SK-N-DZ (cell line): Measurements from ENCODE around the gene CPEB1. TPM values are rescaled to one million over a fixed set of nuclear protein-coding genes. Genes with fewer than 3 reads are reported as not detected.

Source experiments
- DNase-seq: peaks from one replicate; pipeline ENCODE4 v3.0.0-alpha.2; 2015; ENCODE audit warnings: low spot score
- polyA plus RNA-seq, 2 experiments: library from polyadenylated mRNA; depleted of rRNA; stranded (reverse); fragments of >200 nt; gene quantifications; 2 replicates each; pipeline ENCODE4 v1.2.3, GENCODE V29; 2014

The CPEB1 gene
- 1.1 and 2.5 TPM in 2 replicates for polyA plus RNA-seq (2014; cell fraction: cytosol; rRNA removed)
- 2.7 and 3.1 TPM in 2 replicates for polyA plus RNA-seq (2014; cell fraction: nucleus; rRNA removed)

DNA sequence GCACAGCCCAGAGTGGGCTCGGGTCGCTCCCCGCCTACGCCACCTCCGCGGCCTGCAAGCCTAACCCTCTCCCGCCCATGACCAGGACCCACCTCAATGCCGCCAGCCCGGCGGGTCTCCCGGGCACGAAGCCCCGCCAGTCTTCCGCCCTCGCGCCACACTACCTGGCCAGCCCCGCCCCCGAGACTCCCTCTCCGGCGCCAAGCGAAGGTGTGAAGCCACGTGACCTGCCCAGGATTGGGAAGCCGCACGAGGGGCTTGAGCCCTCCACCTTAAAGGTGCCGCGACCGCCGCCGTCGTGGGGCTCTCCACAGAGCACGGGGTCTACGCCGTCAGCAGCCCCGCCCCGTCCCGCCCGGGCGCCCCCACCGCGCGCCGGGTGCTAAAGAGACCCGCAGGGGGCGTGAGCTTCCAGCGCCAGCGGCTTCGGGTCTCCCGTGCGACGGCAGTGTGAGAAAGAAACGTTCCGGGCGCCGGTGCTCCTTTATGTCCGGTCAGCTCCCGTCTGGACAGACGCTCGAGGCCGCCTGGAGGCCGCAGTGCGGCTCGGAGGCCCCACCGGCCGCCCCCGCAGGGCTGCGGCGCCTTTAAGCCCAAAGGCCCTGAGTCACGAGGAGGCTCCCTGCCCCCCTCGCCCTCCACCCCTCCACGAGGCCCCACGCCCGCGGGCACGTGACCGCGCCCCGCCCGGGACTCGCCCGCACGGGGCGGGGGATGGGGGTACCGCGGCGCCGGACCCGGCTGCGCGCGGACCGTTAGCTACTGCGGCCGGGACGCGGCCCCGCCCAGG, at the start of gene CPEB1:
Gene CPEB1, minus strand, starts transcription at position 319 of the 790 bp plus-strand sequence. CDS start 18,904 bp downstream, outside the sequence.
- peak; percentile 41 for DNase-seq

DNA sequence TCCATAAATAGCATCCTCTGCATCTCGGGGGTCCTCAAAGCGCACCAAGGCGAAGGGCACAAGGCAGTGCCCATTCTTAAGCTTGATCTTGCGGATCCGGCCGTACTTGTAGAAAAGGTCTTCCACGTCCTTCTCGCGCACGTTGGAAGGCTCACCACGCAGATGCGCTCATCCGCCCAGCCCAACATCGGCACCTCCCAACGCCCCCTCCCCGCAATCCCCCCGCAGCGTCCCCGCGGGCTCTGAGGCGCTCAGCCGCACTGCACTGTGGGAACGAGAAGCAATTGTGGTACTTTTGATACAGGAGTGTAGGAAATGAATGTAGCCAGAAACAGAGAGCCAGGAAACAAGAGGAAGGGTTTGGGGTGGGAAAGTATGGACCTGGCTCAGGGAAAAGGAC, 45.0 kb upstream of the CPEB1 start:
- no peak for DNase-seq

DNA sequence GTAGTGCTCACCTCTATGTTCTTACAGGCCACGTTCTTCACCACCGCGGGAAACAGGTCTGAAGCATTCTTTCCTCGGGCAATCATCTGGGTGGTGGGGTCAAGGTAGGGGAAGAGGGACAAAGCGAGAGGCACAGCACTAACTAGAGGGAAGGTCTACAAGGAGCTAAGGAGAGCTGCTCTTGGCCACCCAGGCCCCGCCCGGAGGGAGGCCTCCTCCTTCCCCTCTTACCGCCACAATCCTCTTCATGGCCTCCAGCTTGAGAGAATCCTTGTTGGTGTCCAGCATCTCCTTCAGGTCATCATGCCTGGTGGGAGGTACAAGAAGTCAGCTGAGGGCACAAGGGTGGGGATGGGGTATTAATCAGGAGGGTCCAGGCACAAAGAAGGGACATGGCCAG, 42.0 kb upstream of the CPEB1 start:
- no peak for DNase-seq

DNA sequence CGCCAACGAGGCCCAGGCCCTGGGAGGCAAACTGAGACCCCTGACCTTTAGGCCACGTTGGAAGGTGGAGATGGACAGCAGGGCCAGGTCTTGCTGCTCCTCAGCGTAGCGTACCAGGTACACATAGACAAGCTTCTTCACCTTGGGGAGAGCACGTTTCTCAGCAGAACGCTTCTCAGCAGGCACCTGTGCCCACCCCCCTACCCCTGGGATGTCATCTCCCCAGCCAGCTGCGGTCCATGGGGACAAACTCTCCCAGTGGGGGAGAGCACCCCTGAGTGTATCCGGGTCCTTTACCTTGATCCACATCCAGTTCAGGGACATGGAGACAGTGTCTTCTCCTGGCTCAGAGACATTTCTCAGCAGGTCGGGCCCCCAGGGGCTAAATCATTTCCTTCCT, 41.5 kb upstream of the CPEB1 start:
- DNase-seq = no peak

DNA sequence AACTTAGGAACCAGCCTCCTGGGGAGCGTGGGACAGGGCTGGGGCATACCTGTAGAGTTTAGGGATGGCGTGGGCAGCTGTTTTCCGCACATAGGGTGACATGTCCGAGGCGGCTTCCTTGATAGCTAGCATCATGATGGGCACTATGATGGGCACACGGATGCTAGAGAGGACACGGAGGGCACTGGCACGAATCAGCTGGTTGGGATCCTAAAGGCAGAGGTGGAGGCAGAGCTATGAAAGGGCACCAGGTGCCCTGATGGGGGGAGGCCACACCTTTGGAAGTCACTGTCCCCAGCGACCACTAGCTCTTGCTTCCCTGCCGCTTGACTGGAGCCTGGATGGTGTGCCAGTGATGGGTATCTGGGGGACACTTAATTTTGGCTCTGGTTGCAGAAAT, 34.2 kb upstream of the CPEB1 start:
- no peak for DNase-seq

DNA sequence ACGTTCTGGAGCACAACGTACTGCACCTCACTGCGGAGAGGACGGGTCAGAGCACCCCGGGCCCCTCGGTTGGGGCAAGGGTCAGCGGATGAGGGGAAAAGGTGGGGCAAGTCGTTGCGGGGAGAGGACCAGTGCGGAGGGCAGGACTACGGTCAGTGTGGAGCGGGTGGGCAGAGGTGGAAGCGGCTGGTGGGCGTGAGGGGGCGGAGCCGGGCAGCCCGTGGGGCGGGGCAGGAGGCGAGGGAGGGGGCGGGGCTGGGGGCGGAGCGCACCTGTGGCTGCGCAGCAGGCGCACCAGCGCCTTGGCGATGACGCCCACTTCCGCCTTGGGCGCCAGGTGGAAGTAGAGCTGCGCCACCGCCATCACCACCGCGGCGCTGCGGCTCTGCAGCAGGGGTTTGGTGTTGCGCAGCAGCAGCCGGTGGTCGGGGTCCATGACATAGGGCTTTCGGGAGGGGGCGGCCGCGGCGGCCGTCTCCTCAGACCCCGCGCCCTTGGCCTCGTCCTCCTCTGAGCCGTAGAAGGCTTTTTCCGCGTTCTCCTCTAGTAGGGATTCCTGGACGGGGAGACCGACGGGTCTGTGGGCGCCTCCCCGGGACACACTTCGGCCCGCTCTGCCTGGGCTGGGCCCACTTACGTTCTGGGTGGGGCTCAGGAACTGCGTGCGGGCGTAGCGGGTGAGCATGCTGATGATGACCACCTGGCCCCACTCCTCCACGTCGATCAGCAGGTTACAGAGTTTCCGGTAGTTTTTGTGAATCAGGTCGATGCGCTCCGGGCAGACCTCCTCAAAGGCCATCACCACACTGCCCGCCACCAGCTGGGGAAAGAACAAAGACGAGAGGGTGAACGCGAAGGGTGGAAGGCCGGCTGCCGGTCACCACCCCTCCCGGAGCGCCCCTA, 33.3 kb upstream of the CPEB1 start:
- DNase-seq = no peak

DNA sequence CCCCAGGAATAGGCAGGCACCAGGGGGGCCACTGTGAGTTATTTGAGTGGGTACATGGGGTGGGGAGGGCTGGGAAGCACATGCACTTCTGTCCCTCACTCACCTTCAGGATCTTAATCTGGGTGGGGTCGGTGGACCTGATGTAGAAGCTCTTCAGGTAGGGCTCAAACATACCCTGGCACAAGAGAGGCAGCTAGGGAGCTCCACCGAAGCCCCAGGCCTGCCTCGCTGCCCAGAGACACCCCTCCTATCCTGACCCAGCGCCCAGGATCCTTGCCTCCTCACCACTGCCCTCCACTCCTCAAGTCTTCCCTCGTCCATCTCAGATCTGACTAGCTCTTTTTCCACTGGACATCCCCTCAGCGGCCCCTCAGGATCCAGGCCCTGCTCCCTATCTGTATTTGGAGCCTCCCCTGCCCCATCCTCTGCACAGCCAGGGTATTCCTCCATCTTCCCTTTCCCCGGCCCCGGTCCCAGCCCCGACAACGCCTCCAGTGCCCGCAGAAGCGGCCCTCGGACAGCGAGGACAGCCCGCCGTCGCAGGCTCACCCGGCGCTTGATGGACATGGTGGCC, 32.5 kb upstream of the CPEB1 start:
- DNase-seq = no peak

DNA sequence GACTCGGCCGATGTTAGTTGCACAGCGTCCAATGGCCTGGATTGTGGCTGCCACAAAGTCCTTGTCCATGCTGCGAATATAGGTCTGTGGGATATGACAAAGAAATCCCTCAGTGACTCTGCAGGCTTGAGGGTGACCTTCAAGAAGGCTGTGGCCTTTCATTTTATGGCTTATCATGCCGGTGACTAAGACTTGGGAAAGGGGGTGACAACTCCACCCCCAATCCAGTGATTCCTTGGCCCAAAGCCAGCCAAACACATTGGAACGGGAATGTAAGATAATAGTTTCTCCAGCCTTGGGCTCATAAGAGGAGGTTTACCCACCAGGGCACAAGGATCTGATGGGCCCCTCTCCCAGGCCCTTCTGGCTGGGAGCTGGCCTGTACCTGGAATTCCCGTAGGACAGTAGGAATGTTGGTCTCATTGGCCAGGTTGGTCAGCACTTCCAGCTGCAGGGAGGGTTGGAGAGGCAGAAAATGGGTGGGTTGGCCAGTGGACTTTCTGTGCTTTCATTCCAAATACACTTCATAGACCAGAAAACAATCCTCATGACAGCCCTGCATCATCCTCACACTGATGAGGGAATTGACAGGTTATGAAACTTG, 30.7 kb upstream of the CPEB1 start:
- no peak for DNase-seq

DNA sequence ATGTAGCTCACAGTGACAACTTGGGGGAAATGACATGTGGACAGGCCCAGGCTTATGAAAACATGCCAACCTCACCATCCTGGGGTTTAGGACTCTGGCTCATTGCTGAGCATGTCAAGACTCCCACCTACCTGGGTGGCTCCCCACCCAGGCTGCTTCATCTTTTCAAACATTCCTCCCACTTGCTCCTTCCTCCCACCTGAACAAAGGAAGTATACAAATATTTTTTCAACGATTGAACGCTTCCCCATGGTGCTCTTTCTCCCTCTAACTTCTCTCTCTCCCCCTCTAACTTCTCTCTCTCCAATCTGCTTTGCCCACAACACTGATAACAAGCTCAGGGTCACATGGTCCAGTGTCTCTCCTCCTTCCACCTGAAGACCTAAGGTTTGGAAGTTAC, 27.7 kb upstream of the CPEB1 start:
- no peak for DNase-seq

DNA sequence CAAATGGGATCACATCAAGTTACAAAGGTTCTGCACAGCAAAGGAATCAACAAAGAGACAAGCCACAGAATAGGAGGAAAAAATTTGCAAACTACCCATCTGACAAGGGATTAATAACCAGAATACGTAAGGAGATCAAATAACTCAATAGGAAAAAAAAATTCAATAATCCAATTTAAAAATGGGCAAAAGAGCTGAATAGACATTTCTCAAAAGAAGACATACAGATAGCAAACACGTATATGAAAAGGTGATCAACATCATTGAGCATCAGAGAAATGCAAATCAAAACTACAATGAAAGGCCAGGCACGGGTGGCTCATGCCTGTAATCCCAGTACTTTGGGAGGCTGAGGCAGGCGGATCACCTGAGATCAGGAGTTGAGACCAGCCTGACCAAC, 23.5 kb upstream of the CPEB1 start:
- no peak for DNase-seq

DNA sequence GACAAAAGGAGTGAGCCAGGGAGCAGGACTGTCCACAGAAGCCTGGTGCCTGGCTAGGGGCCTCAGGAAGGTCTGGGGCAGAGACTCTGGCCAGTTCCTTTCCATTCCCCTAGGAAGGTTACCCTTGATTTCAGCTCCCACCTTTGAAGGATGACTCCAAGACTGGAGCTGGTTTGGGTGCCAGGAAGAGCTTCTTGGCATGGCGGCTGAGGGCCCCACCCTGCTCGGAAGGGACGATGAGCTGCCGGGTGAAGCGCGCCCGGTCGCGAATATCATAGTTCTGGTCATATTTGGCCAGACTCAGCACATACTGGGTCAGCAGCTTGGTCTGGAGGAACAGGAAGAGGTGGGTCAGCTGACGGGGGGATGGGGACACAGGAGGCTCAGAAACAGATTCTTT, 19.4 kb upstream of the CPEB1 start:
- no peak for DNase-seq

DNA sequence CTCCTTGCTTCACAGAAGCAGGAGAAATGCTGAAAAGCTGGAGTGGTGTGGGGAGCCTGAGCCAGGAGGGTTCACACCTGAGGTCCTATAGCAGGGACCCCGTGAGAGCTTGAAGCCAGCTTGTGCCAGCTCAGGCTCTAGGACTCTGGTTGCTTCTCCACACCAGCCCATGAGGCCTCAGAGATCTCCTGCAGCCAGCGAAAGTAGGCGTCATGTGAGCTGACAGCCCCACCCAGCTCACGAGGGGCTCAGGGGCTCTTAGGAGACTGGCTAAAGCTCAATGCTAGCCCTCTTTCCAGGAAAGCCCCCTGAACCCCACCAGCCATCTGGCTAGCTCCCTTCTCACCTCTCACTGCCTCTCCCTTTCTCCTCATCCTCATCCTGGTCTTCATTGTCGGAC, 16.9 kb upstream of the CPEB1 start:
- DNase-seq = no peak

DNA sequence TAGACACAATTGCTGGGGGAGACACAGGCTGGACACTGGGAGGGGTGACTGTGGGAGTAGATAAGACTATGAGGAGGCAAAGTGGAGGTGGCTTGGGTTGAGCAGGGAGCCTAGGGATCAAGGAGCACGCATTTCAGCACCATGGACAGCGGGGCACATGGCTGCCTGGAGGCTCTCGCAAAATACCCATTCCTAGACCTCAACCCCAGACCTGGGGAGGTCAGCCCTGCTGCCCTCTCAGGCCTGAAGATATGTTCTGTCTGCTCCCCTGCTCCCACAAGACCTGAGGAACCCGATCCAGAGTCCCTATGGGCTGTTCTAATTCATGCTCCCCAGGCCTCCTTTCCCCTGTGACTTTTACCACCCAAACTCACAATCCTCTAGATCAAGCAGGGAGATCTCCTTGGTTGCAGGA, 16.0 kb upstream of the CPEB1 start:
- no peak for DNase-seq

DNA sequence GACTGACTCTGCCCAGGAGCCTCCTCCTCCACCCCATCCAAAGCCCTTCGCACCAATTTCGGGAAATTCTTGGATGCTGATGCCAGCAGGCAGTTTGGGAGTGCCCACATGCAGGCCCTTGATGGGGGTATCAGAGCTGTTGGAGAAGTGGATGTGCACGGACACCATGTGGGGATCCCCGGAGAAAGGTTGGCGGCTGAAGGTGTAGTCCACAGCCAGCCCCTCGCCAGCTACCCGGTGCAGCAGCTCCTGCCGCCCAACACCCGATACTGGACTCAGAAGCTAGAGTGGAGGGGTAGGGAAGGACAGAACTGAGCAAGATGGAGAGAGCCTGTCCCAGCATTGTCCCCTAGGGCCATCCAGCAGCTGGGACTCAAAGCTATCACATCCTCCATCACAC, 15.5 kb upstream of the CPEB1 start:
- no peak for DNase-seq

DNA sequence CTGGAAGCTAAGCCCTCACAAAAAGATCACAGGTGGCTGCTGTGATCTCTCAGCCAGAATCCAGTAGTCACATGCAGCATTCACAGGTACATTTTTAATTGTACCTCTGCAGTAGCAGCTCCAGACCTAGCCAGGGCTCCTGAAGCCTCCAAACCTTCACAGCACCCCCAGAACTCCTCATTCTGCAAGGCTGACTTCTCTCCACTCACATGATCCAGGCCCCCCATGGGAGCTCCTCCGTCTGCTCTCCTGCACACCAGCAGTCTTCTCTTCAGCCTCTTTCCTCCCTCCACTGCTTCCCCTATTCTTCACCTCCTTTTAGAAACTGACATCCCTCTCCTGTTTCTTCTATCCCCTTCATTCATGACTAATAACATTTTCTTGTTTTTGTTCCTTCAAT, 13.2 kb upstream of the CPEB1 start:
- no peak for DNase-seq

DNA sequence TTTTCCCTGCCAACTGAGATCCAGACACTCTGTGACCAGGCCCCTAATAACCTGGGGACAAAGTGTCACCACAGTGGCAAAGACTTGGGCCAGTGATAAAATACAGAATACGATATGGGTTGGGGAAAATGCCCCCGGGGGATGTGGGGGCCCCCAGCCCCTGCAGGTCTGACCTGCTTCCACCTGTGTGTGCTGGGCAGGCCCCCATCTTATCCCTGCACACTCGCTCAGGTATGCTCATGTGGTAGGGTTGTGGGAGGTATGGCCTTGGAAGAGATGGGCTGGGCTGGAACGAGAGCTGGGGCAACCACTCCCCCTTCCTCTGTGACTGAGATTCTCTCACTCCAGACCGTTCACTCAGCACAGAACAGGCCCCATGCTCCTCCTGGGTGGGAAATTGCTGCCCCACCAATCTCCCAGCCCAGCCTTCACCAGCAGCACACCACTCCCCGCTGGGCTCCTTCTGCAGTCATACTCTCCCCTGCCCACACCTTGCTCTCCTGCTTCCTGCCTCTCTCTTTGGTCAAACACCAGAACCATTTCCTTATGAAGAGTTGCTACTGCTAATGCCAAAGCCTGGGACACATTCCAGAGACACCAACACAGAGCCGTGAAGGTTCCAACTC, 9.6 kb upstream of the CPEB1 start:
- DNase-seq = no peak

DNA sequence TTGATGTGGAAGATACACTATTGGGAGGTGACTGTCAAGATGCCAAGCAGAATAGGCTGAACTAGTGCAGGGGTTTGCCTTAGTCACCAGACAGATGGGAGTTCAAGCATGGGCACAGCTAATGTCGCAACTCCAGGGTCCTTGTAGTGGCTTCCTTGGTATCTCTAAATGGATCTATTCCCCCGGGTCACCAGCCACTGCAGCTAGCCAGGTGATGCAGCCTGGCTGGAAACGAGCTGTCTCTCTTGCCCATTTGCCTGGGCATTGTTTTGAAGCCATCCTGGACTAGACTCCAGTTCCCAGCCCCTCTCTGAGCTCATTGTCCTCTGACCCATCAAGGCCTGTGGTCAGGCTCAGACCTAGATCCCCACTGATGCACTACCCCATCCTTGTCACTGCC, 8.4 kb upstream of the CPEB1 start:
- DNase-seq = no peak

DNA sequence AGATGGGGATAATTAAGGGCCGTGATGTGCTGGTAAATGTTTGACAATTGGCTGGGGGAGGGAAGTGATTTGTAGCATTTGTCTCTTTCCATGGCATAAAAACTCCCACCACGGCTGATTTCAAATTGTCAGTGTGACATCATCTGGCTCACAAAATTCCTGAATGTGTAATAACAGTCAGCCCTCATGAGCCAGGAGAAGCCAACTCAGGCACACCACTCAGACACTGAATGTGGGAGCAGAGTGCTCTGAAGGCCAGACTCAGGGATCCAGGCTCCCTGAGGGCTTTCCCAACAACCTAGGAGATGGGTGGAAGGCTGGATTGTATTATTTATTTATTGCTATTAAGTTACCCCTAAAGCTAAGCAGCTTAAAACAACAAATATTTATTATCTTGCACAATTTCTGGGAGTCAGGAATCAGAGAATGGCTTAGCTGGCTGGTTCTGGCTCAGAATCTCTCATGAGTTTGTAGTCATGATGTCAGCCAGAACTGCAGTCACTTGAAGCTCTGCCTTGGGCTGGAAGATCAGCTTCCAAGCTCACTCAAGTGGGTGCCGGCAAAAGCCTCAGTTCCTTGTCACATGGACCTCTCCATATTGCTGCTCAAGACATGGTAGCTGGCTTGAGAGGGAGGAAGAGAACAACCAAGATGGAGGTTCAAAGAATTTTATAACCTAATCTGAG, 6.5 kb upstream of the CPEB1 start:
- no peak for DNase-seq

DNA sequence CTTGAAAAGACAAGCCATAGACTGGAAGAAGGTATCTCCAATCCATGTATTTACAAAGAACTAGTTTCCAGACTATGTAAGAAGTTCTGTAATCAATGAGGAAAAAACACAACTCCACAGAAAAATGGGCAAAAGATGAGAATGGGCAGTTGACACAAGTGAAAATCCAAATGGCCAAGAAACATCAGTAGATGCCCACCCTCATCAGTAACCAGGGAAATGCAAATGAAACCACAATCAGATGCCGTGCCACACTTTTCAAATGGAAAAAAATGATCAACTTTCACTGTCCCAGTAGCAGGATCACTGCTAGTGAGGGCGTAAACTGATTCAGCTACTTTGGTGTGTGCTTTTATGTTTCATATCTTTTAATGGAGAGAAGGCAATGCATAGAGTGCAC, 4.5 kb upstream of the CPEB1 start:
- no peak for DNase-seq

DNA sequence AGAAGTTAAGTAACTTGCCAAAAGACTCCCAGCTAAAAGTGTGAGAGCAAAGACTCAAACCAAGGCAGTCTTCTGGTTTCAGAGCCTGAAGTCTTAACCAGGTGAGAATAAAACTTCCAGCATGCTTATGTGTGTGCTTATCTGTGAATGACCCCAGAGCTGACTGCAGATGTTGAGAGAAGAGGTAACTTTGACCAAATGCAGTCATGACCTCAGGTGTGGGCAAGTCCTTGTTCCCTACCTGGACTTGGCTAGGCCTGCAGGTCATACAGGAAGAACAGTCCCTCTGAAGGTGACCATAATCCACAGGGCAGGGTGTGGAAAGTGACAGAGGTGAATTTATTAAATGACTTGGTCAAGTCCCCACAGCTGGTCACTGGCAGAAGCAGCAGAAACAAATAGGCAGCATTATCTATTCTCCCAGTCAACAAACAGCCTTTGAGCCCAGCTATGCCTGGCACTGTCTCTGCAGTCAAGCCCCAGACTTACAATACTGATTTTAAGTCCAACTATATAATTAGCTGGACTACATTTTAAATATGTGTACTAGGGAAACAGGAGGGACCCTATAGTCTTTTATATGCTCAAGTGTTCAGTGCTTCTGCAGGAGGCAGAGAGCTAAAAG, 3.0 kb upstream of the CPEB1 start:
- no peak for DNase-seq
